ENCODE results near the gene FYB1. TPM values are rescaled to one million over a fixed set of nuclear protein-coding genes. Genes with fewer than 3 reads are reported as not detected.

The FYB1 gene
- total RNA-seq, 1 donor from 2014 or later: not detected

DNA sequence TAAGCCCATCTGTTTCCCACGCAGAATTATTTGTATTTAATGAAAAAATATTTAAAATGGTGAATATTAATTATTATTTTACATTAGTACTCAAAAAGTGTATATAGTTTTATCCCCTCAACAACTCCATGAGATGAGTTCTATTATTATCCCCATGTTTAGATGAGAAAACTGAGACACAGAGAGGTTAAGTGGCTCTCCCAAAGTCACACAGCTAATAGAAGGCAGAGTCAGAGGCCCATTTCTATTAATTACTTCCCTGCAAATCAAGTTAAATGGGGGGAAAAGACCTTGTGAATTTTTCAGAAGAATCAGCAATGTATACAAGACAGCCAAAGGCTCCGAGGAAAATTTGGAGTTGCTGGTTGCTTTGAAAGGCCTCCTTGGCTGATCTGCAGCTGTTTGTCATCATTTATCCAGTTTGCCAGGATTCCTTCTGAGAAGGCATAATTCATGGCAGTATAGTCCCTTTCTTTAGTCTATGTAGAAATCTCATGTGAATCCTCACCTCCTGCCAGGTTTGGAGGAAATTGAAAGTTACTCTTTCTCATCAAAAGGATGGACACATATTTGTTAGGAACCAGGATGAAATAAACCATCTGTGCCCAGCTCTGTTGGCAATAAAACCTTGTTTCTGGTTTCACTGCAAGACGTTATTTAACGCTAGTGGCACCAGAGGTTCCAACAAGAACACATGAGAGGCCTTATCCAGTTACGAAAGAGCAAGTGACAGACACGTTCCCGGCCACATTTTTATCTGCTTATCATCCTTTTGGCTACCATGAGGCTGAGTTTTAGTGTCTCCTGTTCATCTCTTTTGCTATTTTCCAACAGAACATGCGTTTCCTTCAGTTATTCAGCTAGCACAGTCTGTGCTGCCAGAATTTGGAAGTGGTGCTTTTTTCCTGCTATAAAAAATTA is 621 bp downstream of the FYB1 start:
- Histone ChIP-seq H3K27me3 (ENCODE audit: control insufficient read depth, insufficient read depth, low read length) (no peaks in the 10 kb centered on the region), H3K4me3 (ENCODE audit: low read depth, low read length) (no peak overlapping the region), H3K36me3 (ENCODE audit: control insufficient read depth, insufficient read depth, low read length) (no peaks in the 10 kb centered on the region)
- DNase-seq (ENCODE audit: low read depth): no peak
- TF ChIP-seq, protein P1, sequence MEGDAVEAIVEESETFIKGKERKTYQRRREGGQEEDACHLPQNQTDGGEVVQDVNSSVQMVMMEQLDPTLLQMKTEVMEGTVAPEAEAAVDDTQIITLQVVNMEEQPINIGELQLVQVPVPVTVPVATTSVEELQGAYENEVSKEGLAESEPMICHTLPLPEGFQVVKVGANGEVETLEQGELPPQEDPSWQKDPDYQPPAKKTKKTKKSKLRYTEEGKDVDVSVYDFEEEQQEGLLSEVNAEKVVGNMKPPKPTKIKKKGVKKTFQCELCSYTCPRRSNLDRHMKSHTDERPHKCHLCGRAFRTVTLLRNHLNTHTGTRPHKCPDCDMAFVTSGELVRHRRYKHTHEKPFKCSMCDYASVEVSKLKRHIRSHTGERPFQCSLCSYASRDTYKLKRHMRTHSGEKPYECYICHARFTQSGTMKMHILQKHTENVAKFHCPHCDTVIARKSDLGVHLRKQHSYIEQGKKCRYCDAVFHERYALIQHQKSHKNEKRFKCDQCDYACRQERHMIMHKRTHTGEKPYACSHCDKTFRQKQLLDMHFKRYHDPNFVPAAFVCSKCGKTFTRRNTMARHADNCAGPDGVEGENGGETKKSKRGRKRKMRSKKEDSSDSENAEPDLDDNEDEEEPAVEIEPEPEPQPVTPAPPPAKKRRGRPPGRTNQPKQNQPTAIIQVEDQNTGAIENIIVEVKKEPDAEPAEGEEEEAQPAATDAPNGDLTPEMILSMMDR (IDR thresholded peaks at IDR 0.05; ENCODE audit: insufficient read depth, low read length, poor library complexity, severe bottlenecking): no peak

DNA sequence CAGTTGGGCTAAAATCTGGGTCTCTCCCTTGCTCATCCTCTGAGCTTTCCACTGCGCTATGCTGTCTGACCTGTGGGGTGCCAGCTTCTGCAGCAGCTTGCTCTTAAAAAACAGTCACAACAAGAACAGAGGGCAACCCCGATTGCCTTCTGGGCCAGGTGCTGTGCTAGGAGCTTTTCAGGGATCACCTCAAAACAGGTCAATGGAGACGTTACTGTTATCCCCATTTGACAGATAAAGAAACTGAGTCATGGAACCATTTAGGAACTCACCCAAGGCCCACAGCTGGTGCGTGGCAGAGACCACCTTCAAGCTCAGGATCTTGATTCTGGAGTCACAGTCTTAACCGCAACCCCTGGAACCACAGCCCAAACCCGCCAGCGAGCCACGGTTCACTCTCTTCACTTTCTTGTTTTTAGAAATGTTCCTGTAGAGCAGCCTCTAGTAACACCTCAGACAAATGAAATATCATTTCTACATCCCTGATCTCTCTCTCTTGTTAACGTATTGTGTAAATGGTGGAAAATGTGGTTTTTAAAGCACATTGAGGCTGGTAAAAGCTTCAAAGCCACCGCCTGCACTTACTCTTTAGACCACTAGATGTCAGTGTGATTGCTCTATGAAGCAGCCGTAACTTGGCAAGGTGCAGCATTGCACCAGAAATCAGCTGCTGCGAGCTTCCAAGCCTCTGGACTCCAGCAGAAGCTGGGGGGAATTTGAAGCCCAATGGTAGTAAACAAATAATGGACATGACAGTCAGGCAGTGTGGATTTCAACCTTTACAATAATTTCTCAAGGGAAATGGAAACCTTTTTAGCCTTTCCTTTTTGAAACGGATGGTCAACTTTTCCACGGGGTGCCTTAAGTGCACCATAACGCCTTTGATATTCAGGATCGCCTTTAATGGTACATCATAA is 1.7 kb downstream of the FYB1 start:
- TF ChIP-seq, protein P1 (IDR thresholded peaks at IDR 0.05; ENCODE audit: insufficient read depth, low read length, poor library complexity, severe bottlenecking): peak; percentile 89
- H3K4me3 ChIP-seq (ENCODE audit: low read depth, low read length): no peak overlapping the region
- no peaks in the 10 kb centered on the region for H3K27me3 ChIP-seq (ENCODE audit: control insufficient read depth, insufficient read depth, low read length)
- no peaks in the 10 kb centered on the region for H3K36me3 ChIP-seq (ENCODE audit: control insufficient read depth, insufficient read depth, low read length)
- peak; percentile 34 for DNase-seq (ENCODE audit: low read depth)

DNA sequence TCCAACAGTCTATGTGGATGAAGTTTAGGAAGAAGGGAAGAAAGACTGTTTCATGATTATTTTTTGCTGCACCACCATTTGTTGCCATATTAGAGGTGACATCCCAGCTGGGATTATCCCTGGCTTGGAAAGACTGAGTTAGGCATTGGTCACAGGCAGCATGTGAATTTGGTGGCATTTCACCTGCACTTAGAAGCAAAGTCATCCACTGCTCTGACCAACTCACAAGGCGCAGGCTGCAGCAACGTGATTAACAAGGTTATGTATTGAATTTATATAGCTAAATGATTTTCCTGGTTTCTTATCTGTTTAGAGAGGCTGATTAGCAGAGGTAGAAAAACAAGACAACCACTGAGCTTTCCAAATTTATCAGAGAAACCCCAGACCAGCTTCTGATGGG is 2.7 kb downstream of the FYB1 start:
- H3K36me3 ChIP-seq (ENCODE audit: control insufficient read depth, insufficient read depth, low read length): no peaks in the 10 kb centered on the region
- TF ChIP-seq, protein P1 (IDR thresholded peaks at IDR 0.05; ENCODE audit: insufficient read depth, low read length, poor library complexity, severe bottlenecking): no peak
- H3K4me3 ChIP-seq (ENCODE audit: low read depth, low read length): no peak overlapping the region
- no peaks in the 10 kb centered on the region for H3K27me3 ChIP-seq (ENCODE audit: control insufficient read depth, insufficient read depth, low read length)
- DNase-seq (ENCODE audit: low read depth): no peak

DNA sequence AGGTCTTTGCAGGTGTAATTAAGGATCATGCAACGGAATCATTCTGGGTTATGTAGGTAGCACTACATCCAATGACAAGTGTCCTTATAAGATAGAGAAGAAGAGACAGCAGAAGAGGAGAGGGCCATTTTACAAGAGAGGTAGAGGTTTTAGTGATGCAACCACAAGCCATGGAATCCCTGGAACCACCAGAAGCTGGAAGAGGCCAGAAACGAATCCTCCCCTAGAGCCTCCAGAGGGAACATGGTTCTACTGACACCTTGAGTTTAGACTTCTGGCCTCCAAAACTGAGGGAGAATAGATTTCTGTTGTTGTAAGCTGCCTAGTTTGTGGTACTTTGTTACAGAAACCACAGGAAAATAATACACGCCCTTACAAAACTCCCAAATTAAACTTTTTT is 3.5 kb downstream of the FYB1 start:
- TF ChIP-seq, protein P1 (IDR thresholded peaks at IDR 0.05; ENCODE audit: insufficient read depth, low read length, poor library complexity, severe bottlenecking): no peak
- H3K36me3 ChIP-seq (ENCODE audit: control insufficient read depth, insufficient read depth, low read length): no peaks in the 10 kb centered on the region

DNA sequence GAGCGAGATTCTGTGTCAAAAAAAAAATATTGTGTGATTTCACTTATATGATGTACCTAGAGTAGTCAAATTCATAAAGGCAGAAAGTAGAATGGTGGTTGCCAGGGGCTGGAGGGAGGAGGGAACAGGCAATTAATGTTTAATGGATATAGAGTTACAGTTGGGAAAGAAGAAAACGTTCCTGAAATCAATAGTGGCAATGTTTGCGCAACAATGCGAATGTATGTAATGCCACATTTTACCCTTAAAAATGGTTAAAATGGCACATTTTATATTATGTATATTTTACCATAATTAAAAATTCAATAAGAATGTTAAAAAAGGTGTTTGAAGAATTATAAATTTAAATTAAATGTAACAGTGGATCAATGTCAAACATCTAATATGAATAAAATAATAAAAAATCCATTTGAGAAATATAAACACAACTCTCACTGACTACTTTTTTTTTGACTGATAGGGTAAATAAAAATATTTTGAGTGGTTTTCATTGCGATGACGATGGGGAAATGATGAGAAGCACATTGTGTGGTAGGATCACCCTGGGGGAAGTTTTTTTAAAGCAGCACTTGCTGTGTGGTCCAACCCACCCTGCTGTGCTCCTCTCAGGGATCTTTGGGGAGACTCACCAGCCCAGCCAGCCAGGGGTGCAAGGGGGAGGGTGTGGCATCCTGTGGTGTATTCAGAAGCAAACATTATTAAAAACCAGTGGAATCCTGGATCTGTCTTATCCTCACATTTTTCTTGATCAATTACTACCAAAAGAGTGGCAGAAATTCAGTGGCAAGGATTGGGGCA is 4.3 kb downstream of the FYB1 start:
- H3K36me3 ChIP-seq (ENCODE audit: control insufficient read depth, insufficient read depth, low read length): no peaks in the 10 kb centered on the region
- DNase-seq (ENCODE audit: low read depth): no peak
- H3K27me3 ChIP-seq (ENCODE audit: control insufficient read depth, insufficient read depth, low read length): no peaks in the 10 kb centered on the region
- no peak overlapping the region for H3K4me3 ChIP-seq (ENCODE audit: low read depth, low read length)
- TF ChIP-seq, protein P1 (IDR thresholded peaks at IDR 0.05; ENCODE audit: insufficient read depth, low read length, poor library complexity, severe bottlenecking): no peak

More for the DNA sequence above, 3.5 kb downstream of the FYB1 start:
- Histone ChIP-seq H3K27me3 (ENCODE audit: control insufficient read depth, insufficient read depth, low read length) (no peaks in the 10 kb centered on the region), H3K4me3 (ENCODE audit: low read depth, low read length) (no peak overlapping the region)
- DNase-seq (ENCODE audit: low read depth): no peak

All from kidney epithelial cell (primary cell).